ENCODE data around the gene TUBAL3. TPM values are rescaled to one million over a fixed set of nuclear protein-coding genes. Genes with fewer than 3 reads are reported as not detected.
A peak's percentile ranks its signal among the peaks of the same experiment; 100 is the strongest.
"Not testable (repeated sequence)": the region's sequence is repeated elsewhere in the genome, so short reads cannot be mapped to it uniquely, and the experiment has no call there.

Gene TUBAL3
- total and polyA plus RNA-seq, 2 donors (not counting 3 experiments of a cell fraction or from before 2014, with no cell fraction given): not detected

- intact Hi-C loops (cut with micrococcal nuclease) (no loop called here), dilution Hi-C loops (cut with MboI; ENCODE audit: extremely low pct_ligation_motif_present, low sequenced_read_pairs) (no loop called here)
- peak overlapping the region; percentile 100 for H2AFZ ChIP-seq (ENCODE audit: low read depth, low read length)
- H3K9me1 ChIP-seq (replicated peaks; ENCODE audit: control insufficient read depth, extremely low read depth, insufficient read depth, low read length): no peaks in the 10 kb centered on the region
- TF ChIP-seq EZH2 (IDR thresholded peaks at IDR 0.05; ENCODE audit: borderline replicate concordance, low read depth, low read length, severe bottlenecking) (no peak), CTCF (IDR thresholded peaks at IDR 0.05; ENCODE audit: extremely low read depth in 1 of 2, insufficient read depth in 1 of 2, low read depth in 1 of 2, low read length in 2 of 2) (no peak), GATA2 (IDR thresholded peaks at IDR 0.05; ENCODE audit: insufficient read depth, insufficient read length, low read depth, low read length) (no peak), POLR2A (IDR thresholded peaks at IDR 0.05; ENCODE audit: low read depth, low read length) (no peak), FOS (IDR thresholded peaks at IDR 0.05; ENCODE audit: borderline replicate concordance, insufficient read depth, low read length) (no peak), JUN (IDR thresholded peaks at IDR 0.05; ENCODE audit: borderline replicate concordance, insufficient read depth, insufficient read length, low read depth) (no peak), POLR2AphosphoS5 (IDR thresholded peaks at IDR 0.05; ENCODE audit: insufficient read depth, low read depth, low read length) (no peak), MAX (IDR thresholded peaks at IDR 0.05; ENCODE audit: insufficient read depth, insufficient read length) (no peak)
- CTCF ChIA-PET: interaction anchor here (1.4 to 1.6 kb wide), 2 partner anchors 21 to 22 kb away, joined by 3 read pairs; no protein-coding TSS in a partner anchor
- H3K27ac ChIP-seq (ENCODE audit: insufficient read depth, low read depth, low read length): no peak overlapping the region
- DNase-seq (ENCODE audit: low read depth, low spot score) (no peak), FAIRE-seq (no peak)
- no TSS peak for BruUV-seq (replicated peaks)
- H3K4me2 ChIP-seq (ENCODE audit: insufficient read depth, low read length): peak overlapping the region; percentile 82
- H3K36me3 ChIP-seq (ENCODE audit: control insufficient read depth in 2 of 2, extremely low read depth in 1 of 2, insufficient read depth in 2 of 2, low read length in 2 of 2): no peaks in the 10 kb centered on the region
- H3K27me3 ChIP-seq (ENCODE audit: control insufficient read depth in 2 of 2, insufficient read depth in 2 of 2, low read length in 2 of 2): peaks cover 0 to 3% of the 10 kb centered on the region in 2 experiments
- no peaks in the 10 kb centered on the region for H4K20me1 ChIP-seq (replicated peaks; ENCODE audit: control insufficient read depth, extremely low read depth, insufficient read depth, low read length)
- H3K9me3 ChIP-seq (replicated peaks; ENCODE audit: control insufficient read depth, insufficient read depth, low read length): no peaks in the 10 kb centered on the region
- H3K4me1 ChIP-seq (ENCODE audit: control insufficient read depth, extremely low read depth, insufficient read depth, low read length): peaks cover 11% of the 10 kb centered on the region
- H3K79me2 ChIP-seq (ENCODE audit: control insufficient read depth, insufficient read depth, low read length): peaks cover 43% of the 10 kb centered on the region
- H3K4me3 ChIP-seq (replicated peaks in 1 of 3; ENCODE audit: insufficient read depth in 1 of 3, low read depth in 1 of 3, low read length in 3 of 3): peak overlapping the region in 1 of 3 experiments; percentile 79
- H3K9ac ChIP-seq (replicated peaks; ENCODE audit: extremely low read depth, insufficient read depth, low read length): peak overlapping the region; percentile 83
- POLR2A ChIA-PET: no interaction called here
Measured at GRCh38 chr10:5411941-5412276, 7.3 kb upstream of the TUBAL3 start.

GRCh38 chr10:5410787-5411186, 6.2 kb upstream of the TUBAL3 start:
- H3K4me3 ChIP-seq (replicated peaks in 1 of 3; ENCODE audit: insufficient read depth in 1 of 3, low read depth in 1 of 3, low read length in 3 of 3); H3K36me3 ChIP-seq (ENCODE audit: control insufficient read depth in 2 of 2, extremely low read depth in 1 of 2, insufficient read depth in 2 of 2, low read length in 2 of 2); H2AFZ ChIP-seq (ENCODE audit: low read depth, low read length); dilution Hi-C loops (cut with MboI; ENCODE audit: extremely low pct_ligation_motif_present, low sequenced_read_pairs); H3K9me3 ChIP-seq (replicated peaks; ENCODE audit: control insufficient read depth, insufficient read depth, low read length); FAIRE-seq; H3K9ac ChIP-seq (replicated peaks; ENCODE audit: extremely low read depth, insufficient read depth, low read length); H3K9me1 ChIP-seq (replicated peaks; ENCODE audit: control insufficient read depth, extremely low read depth, insufficient read depth, low read length); H4K20me1 ChIP-seq (replicated peaks; ENCODE audit: control insufficient read depth, extremely low read depth, insufficient read depth, low read length); DNase-seq (ENCODE audit: low read depth, low spot score); POLR2A ChIA-PET; H3K4me2 ChIP-seq (ENCODE audit: insufficient read depth, low read length); H3K27me3 ChIP-seq (ENCODE audit: control insufficient read depth in 2 of 2, insufficient read depth in 2 of 2, low read length in 2 of 2); BruUV-seq (replicated peaks); intact Hi-C loops (cut with micrococcal nuclease); H3K27ac ChIP-seq (ENCODE audit: insufficient read depth, low read depth, low read length): not testable (repeated sequence)
- Histone ChIP-seq H3K4me1 (ENCODE audit: control insufficient read depth, extremely low read depth, insufficient read depth, low read length) (peaks cover 11% of the 10 kb centered on the region), H3K79me2 (ENCODE audit: control insufficient read depth, insufficient read depth, low read length) (peaks cover 31% of the 10 kb centered on the region)
- CTCF ChIA-PET: interaction anchor here (1.1 to 1.6 kb wide), 3 partner anchors 20 to 561 kb away, joined by 3 read pairs; no protein-coding TSS in a partner anchor

Measured in endothelial cell of umbilical vein (primary cell).